H1 (cell line): ENCODE measurements around the gene UBE2O. TPM values are rescaled to one million over a fixed set of nuclear protein-coding genes. Genes with fewer than 3 reads are reported as not detected.

Experiments
- ATF3 ChIP-seq: IDR thresholded peaks from 2 replicates; pipeline ENCODE4 v1.6.1; 2011; ENCODE audit warnings: low read depth, mild to moderate bottlenecking, low read length; ENCODE audit not compliant: insufficient read depth
- CBX5 ChIP-seq: fragments of 300-800, 300-1000 bp; sonication (generic); IDR thresholded peaks from 2 replicates; pipeline ENCODE4 v1.7.1; 2016; ENCODE audit warnings: antibody characterized with exemption, low read length, low read depth
- CTBP2 ChIP-seq: IDR thresholded peaks from 2 replicates; pipeline ENCODE4 v1.7.0; 2011; ENCODE audit warnings: borderline replicate concordance, mild to moderate bottlenecking, moderate library complexity, mixed read lengths, low read length; ENCODE audit not compliant: insufficient read depth, insufficient read length
- CTCF ChIP-seq, 3 experiments: IDR thresholded peaks; 1 replicate in 2 of 3; 2 replicates in 1 of 3; pipeline versions ENCODE4 v1.5.1 to v1.6.1; 2011; ENCODE audit warnings: low read length in 3 of 3, mild to moderate bottlenecking in 3 of 3, inconsistent platforms in 2 of 3, low read depth in 1 of 3, moderate library complexity in 1 of 3; ENCODE audit not compliant: insufficient read depth in 1 of 3; ENCODE audit errors: control extremely low read depth in 1 of 3
- EGR1 ChIP-seq: IDR thresholded peaks from 2 replicates; pipeline ENCODE4 v1.6.1; 2011; ENCODE audit warnings: low read depth, low read length, borderline replicate concordance
- GABPA ChIP-seq: IDR thresholded peaks from 2 replicates; pipeline ENCODE4 v1.6.1; 2011; ENCODE audit warnings: mild to moderate bottlenecking, low read length, moderate library complexity, borderline replicate concordance; ENCODE audit not compliant: insufficient read depth
- NANOG ChIP-seq: IDR thresholded peaks from 2 replicates; pipeline ENCODE4 v1.6.1; 2011; ENCODE audit warnings: low read length, low read depth, mild to moderate bottlenecking, inconsistent platforms; ENCODE audit not compliant: insufficient read depth, poor library complexity, severe bottlenecking
- RFX5 ChIP-seq: IDR thresholded peaks from 2 replicates; pipeline ENCODE4 v1.6.1; 2011; ENCODE audit warnings: low read depth, low read length, improper control_type of control experiment, borderline replicate concordance
- RNF2 ChIP-seq: fragments of 200-900, 300-1000 bp; sonication (generic); IDR thresholded peaks from 2 replicates; pipeline ENCODE4 v1.7.1; 2016; ENCODE audit warnings: borderline replicate concordance, low read depth, mild to moderate bottlenecking, antibody characterized with exemption, low read length; ENCODE audit not compliant: poor library complexity, severe bottlenecking; ENCODE audit errors: missing control alignments
- SIX5 ChIP-seq: IDR thresholded peaks from 2 replicates; pipeline ENCODE4 v1.6.1; 2011; ENCODE audit warnings: mild to moderate bottlenecking, low read depth, low read length
- TBP ChIP-seq: IDR thresholded peaks from 2 replicates; pipeline ENCODE4 v1.6.1; 2011; ENCODE audit warnings: low read depth, low read length, improper control_type of control experiment
- polyA plus RNA-seq, 7 experiments: library from polyadenylated mRNA; depleted of rRNA in 3 of 7; stranded (reverse) in 5 of 7; unstranded in 2 of 7; fragments of >200 nt in 5 of 7; fragments of 200-250 nt in 2 of 7; gene quantifications; 1 replicate in 5 of 7; 2 replicates in 1 of 7; 4 replicates in 1 of 7; pipeline versions ENCODE4 v1.2.1 to v1.2.3, GENCODE V29; 2011 to 2013; ENCODE audit warnings: missing spikeins in 2 of 7, mixed read lengths in 2 of 7
- total RNA-seq: library from RNA; stranded (reverse); fragmentation: NEBNext Ultra II Directional; extraction: Animal tissue kit (Norgen Biotek cat#: 25700); gene quantifications from 2 replicates; pipeline ENCODE4 v1.2.1, GENCODE V29; 2021

Gene UBE2O
- total and polyA plus RNA-seq, 2 of the 8 experiments (the other 6 are each of a cell fraction or from before 2014, with no cell fraction given), result 24.4 to 63.0 TPM

- TF ChIP-seq CTBP2 (no peak), RFX5 (no peak), RNF2 (no peak), NANOG (no peak), TBP (no peak), EGR1 (no peak), CTCF (IDR thresholded peaks at IDR 0.05; ENCODE audit: control extremely low read depth in 1 of 3, insufficient read depth in 1 of 3, low read depth in 1 of 3, low read length in 3 of 3) (no peak), ATF3 (no peak), SIX5 (no peak), GABPA (no peak), CBX5 (no peak)
These were observed 54.3 kb downstream of the UBE2O start (continued) for GRCh38 chr17:76398523-76399174.
